Small intestine (tissue), 7 donors: ENCODE data around the gene SSBP4. TPM values are rescaled to one million over a fixed set of nuclear protein-coding genes. Genes with fewer than 3 reads are reported as not detected.

Experiments
- DNase-seq, 2 donors: peaks; one replicate each; pipeline versions ENCODE4 v3.0.0 to v3.0.0-alpha.2; 2013
- FAIRE-seq: peaks from 2 replicates; lab custom pipeline; 2012; peaks lifted over from hg19 to GRCh38; lab: Jason Lieb, UNC
- H3K27ac ChIP-seq, 3 donors: one replicate each; pipeline ENCODE4 v1.5.1; 2013; ENCODE audit warnings: low read length in 2 of 3, mild to moderate bottlenecking in 2 of 3, control low read depth in 1 of 3, inconsistent platforms in 1 of 3, low read depth in 1 of 3, moderate library complexity in 1 of 3
- H3K27me3 ChIP-seq, 3 donors: one replicate each; pipeline ENCODE4 v1.6.1; 2013; ENCODE audit warnings: low read length in 3 of 3, inconsistent platforms in 1 of 3; ENCODE audit not compliant: control insufficient read depth in 3 of 3, insufficient read depth in 3 of 3
- H3K36me3 ChIP-seq, 3 donors: one replicate each; pipeline ENCODE4 v1.6.1; 2013; ENCODE audit warnings: low read length in 3 of 3, inconsistent platforms in 1 of 3, low read depth in 1 of 3, mild to moderate bottlenecking in 1 of 3, moderate library complexity in 1 of 3; ENCODE audit not compliant: control insufficient read depth in 3 of 3, insufficient read depth in 2 of 3
- H3K4me1 ChIP-seq, 3 donors: one replicate each; pipeline ENCODE4 v1.6.1; 2013; ENCODE audit warnings: low read length in 2 of 3, inconsistent platforms in 1 of 3, low read depth in 1 of 3, mild to moderate bottlenecking in 1 of 3, moderate library complexity in 1 of 3; ENCODE audit not compliant: control insufficient read depth in 3 of 3, insufficient read depth in 2 of 3
- H3K4me3 ChIP-seq, 3 donors: one replicate each; pipeline ENCODE4 v1.5.1; 2013; ENCODE audit warnings: low read length in 3 of 3, control low read depth in 1 of 3, inconsistent platforms in 1 of 3, low read depth in 1 of 3, mild to moderate bottlenecking in 1 of 3, moderate library complexity in 1 of 3
- H3K9me3 ChIP-seq, 2 donors: one replicate each; pipeline ENCODE4 v1.6.1; 2013; ENCODE audit warnings: low read depth in 1 of 2, low read length in 1 of 2; ENCODE audit not compliant: control insufficient read depth in 2 of 2, insufficient read depth in 1 of 2
- whole genome bisulfite sequencing, 3 donors: extraction: QIAGEN DNeasy Blood & Tissue Kit; methylation state at CpG; one replicate each; pipeline ENCODE4 v1.1.7; 2013; 5-methylcytosine and 5-hydroxymethylcytosine counted together
- polyA plus RNA-seq, 4 donors: library from polyadenylated mRNA; stranded (reverse) in 3 of 4; unstranded in 1 of 4; fragments of 200-250 nt in 3 of 4; fragments of 120-200 nt in 1 of 4; gene quantifications; one replicate each; pipeline versions ENCODE4 v1.2.1 to v1.2.3, GENCODE V29; 2013
- donor health status: healthy with polysubstance abuse.
- donor health status: control.
- donor health status: control.
- donor health status: Bipolar disorder and iron deficiency.
- donor health status: healthy.

SSBP4 gene
- polyA plus RNA-seq, 4 donors = 15.9 to 117 (median 44.2) TPM

- H3K27ac ChIP-seq = peak overlapping the region in 1 of 3 donors; percentile 36
- peak overlapping the region; percentile 13 to 58 (median 35) for H3K4me3 ChIP-seq
- H3K4me1 ChIP-seq = peaks cover 0 to 52% (median 0%) of the 10 kb centered on the region in 3 donors
- H3K27me3 ChIP-seq = no peaks in the 10 kb centered on the region
- H3K9me3 ChIP-seq = no peaks in the 10 kb centered on the region
- peaks cover 0 to 43% (median 0%) of the 10 kb centered on the region in 3 donors for H3K36me3 ChIP-seq
- DNase-seq (peak; percentile 63 to 89), FAIRE-seq (no peak)
- WGBS, 3 donors = 21 to 35% (median 34%) methylated on average over 58 to 67 of the region's 67 CpGs
These were observed 17.7 kb downstream of the SSBP4 start for GRCh38 chr19:18436671-18437490.

GRCh38 chr19:18437491-18438330 is 18.5 kb downstream of the SSBP4 start, which contains the start of gene ISYNA1:
Gene ISYNA1 (minus strand): TSS chr19:18438133. CDS start chr19:18437979, 154 bp downstream.
- Histone ChIP-seq H3K4me1 (peaks cover 0 to 55% (median 0%) of the 10 kb centered on the region in 3 donors), H3K27me3 (no peaks in the 10 kb centered on the region), H3K4me3 (peak within 1 kb of the TSS; percentile 13 to 58 (median 35)), H3K9me3 (no peaks in the 10 kb centered on the region), H3K36me3 (peaks cover 0 to 37% (median 0%) of the 10 kb centered on the region in 3 donors), H3K27ac (peak within 1 kb of the TSS in 2 of 3 donors; percentile 23 to 87)
- no peak for FAIRE-seq
- 1% methylated on average over 40 to 99 of the region's 99 CpGs for WGBS, 3 donors
- peak in 1 of 2 donors; percentile 78 for DNase-seq

- 11 to 23% (median 20%) methylated on average over 23 to 24 of the region's 24 CpGs for WGBS, 3 donors
- no peaks in the 10 kb centered on the region for H3K27me3 ChIP-seq
- peak in 1 of 2 donors; percentile 77 for DNase-seq
- peak overlapping the region in 2 of 3 donors; percentile 17 to 87 for H3K27ac ChIP-seq
- peaks cover 0 to 38% (median 0%) of the 10 kb centered on the region in 3 donors for H3K36me3 ChIP-seq
- no peak for FAIRE-seq
- peaks cover 0 to 52% (median 0%) of the 10 kb centered on the region in 3 donors for H3K4me1 ChIP-seq
- H3K4me3 ChIP-seq = peak overlapping the region in 2 of 3 donors; percentile 35 to 58
- H3K9me3 ChIP-seq = no peaks in the 10 kb centered on the region
These were observed 19.3 kb downstream of the SSBP4 start for GRCh38 chr19:18438331-18439024.

- no peak for FAIRE-seq
- Histone ChIP-seq H3K27me3 (no peaks in the 10 kb centered on the region), H3K9me3 (no peaks in the 10 kb centered on the region), H3K4me1 (peaks cover 0 to 49% (median 0%) of the 10 kb centered on the region in 3 donors), H3K4me3 (no peak overlapping the region), H3K27ac (peak overlapping the region in 2 of 3 donors; percentile 17 to 87), H3K36me3 (peaks cover 1 to 42% (median 2%) of the 10 kb centered on the region in 3 donors)
- 63 to 74% (median 66%) methylated on average over 13 of the region's 13 CpGs for WGBS, 3 donors
- peak in 1 of 2 donors; percentile 31 for DNase-seq
These were observed 20.1 kb downstream of the SSBP4 start for GRCh38 chr19:18439025-18439909.

- Histone ChIP-seq H3K27me3 (no peaks in the 10 kb centered on the region), H3K9me3 (no peaks in the 10 kb centered on the region), H3K4me1 (peaks cover 0 to 51% (median 0%) of the 10 kb centered on the region in 3 donors), H3K36me3 (peaks cover 5 to 42% (median 6%) of the 10 kb centered on the region in 3 donors), H3K27ac (no peak overlapping the region), H3K4me3 (no peak overlapping the region)
- FAIRE-seq (no peak), DNase-seq (no peak)
- 77 to 84% (median 81%) methylated on average over 9 of the region's 9 CpGs for WGBS, 3 donors
These were observed 20.7 kb downstream of the SSBP4 start for GRCh38 chr19:18439910-18440237.

GRCh38 chr19:18440415-18440877 is 21.2 kb downstream of the SSBP4 start:
- no peak for FAIRE-seq
- WGBS, 3 donors = 23 to 44% (median 42%) methylated on average over 11 of the region's 11 CpGs
- Histone ChIP-seq H3K9me3 (no peaks in the 10 kb centered on the region), H3K27ac (peak overlapping the region in 1 of 3 donors; percentile 29), H3K4me1 (peaks cover 0 to 55% (median 0%) of the 10 kb centered on the region in 3 donors), H3K27me3 (no peaks in the 10 kb centered on the region), H3K36me3 (peaks cover 5 to 41% (median 6%) of the 10 kb centered on the region in 3 donors), H3K4me3 (no peak overlapping the region)
- peak in 1 of 2 donors; percentile 69 for DNase-seq
